DMS 273 treated with DMSO at 0.1 percent for 48 hours (cell line): ENCODE results near the gene ZNF620.
"Not testable (repeated sequence)": the region's sequence is repeated elsewhere in the genome, so short reads cannot be mapped to it uniquely, and the experiment has no call there.

Source experiments
- DNase-seq: peaks from one replicate; lab custom pipeline; 2025; lab: John Stamatoyannopoulos, UW

The ZNF620 gene

DNA sequence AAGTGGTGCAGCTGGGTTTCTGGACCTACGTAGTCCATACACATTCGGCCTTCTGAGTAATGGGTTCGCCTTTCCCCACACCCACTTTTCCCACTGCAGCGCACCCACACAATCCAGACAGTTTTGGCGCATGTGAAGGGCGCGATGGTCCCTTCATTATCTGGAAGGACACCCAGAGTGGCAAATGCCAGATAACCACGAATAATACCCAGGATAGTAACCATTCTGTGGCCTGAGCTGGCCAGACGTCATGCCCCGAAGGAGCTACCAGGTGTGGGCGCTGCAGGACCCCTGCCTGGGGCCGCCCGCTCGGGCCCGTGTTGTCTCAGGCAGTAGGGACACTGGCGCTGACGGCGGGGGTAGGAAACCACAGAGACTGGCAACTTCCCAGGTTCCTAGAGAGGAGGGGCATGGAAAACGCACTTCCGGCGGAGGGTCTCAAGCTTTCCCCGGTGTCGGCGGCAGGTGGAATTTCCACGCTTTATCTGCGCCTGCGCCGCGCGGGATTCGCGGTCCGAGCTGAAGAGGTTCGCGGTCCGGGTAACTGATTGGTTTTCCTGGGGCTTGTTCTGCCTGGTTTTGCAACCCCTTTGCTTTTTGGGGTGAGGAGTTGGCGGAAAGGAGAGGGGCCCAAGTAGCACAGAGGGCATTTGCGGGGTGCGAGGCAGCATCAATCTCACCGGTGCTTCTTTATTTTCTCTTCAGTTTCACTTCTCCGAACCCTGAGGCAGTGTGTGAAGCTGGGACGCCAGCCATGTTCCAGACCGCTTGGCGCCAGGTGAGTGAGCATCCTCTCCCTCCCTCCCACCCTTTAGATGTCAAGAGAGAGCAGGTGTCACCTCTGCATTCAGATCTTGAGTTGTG lies at the start of gene ZNF620:
TSS of gene ZNF620 (plus strand) at position 441 of the 864 bp plus-strand sequence. CDS start at position 755, 314 bp downstream.
- peak; percentile 58 for DNase-seq

DNA sequence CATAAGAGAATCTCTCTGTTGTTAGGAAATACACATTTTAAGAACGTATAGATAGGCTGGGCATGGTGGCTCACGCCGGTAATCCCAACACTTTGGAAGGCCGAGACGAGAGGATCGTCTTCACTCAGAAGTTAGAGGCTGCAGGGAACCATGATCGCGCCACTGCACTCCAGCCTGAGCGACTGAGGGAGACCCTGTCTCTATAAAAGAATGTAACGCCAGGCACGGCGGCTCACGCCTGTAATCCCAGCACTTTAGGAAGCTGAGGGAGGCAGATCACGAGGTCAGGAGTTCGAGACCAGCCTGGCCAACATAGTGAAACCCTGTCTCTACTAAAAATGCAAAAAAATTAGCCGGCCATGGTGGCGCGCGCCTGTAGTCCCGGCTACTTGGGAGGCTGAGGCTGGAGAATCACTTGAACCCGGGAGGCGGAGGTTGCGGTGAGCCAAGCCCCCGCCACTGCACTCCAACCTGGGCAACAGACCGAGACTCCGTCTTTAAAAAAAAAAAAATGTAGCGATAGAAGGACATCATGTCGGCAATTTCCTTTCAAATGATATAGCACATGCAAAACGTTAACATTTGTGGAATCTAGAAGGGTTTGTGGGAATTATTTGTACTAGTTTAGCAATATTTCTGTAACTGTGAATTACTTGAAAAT lies 49.4 kb upstream of the ZNF620 start:
- DNase-seq = no peak

DNA sequence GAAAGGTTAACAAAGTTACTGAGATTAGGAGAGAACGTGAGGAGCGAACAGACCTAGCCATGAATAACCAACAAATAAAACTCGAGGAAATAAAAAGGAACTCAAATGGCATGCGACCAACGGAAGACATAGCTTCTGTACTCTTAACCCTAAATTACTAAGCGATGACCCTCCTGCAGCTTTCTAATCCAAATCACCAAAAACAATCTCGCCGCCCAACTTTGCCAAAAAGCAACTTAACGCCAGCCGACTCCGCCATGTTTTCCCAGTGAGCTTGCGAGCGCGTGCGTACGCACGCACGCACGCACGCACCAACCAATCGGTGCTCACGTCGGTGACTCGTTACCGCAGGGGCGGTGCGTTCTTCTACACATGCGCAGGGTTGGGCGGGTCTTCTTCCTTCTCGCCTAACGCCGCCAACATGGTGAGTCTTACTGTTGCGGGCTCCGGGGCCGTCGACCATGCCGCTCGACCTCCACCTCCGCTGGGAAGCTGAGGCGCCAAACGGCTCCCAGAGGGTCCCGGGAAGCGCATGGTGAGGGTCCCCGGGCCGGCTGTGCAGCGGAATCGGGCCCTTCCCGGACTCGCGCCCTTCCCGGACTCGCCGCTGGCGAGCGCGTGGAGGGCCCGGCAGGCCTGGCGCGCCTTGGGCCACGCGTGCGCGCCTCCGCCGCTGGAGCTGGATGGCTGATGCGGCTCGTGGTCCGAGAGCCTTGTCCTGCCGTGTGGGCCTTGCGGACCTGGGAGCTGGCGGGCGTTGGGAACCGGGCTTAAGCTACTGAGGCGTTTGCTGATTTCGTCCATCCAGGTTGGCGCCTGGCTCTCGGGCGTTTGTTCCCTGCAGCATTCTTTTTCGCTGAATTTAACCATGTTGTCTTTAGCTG lies 48.7 kb upstream of the ZNF620 start, which contains the start of gene RPL14:
TSS of gene RPL14 (plus strand) at position 400 of the 884 bp plus-strand sequence. CDS start at position 533, 133 bp downstream.
- DNase-seq = peak; percentile 68

- DNase-seq = no peak
Observed at GRCh38 chr3:40458473-40458872, 47.4 kb upstream of the ZNF620 start.

DNA sequence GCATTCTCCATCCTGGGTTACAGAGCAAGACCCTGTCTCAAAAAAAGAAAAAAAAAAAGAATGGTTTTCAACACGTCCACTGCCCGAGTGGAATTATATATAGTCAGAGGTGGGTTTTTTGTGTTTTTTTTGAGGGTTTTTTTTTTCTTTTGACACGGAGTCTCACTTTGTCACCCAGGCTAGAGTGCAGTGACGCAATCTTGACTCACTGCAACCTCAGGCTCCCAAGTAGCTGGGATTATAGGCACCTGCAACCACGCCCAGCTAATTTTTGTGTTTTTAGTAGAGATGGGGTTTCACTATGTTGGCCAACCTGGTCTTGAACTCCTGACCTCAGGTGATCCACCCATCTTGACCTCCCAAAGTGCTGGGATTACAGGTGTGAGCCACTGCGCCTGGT lies 45.4 kb upstream of the ZNF620 start:
- DNase-seq = not testable (repeated sequence)

GRCh38 chr3:40461161-40461560 lies 44.7 kb upstream of the ZNF620 start:
- DNase-seq = no peak

DNA sequence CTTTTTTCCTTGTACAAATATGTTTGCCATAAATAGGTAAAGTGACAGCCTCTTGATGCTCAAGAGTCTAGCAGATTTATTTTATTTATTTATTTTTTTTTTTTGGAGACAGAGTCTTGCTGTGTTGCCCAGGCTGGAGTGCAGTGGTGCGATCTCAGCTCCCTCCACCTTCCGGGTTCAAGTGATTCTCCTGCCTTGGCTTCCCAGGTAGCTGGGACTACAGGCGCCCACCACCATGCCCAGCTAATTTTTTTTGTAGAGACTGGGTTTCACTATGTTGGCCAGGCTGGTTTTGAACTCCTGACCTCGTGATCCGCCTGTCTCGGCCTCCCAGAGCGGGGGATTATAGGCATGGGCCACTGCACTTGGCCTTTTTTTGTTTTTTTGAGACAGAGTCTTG lies 43.0 kb upstream of the ZNF620 start:
- DNase-seq = not testable (repeated sequence)

DNA sequence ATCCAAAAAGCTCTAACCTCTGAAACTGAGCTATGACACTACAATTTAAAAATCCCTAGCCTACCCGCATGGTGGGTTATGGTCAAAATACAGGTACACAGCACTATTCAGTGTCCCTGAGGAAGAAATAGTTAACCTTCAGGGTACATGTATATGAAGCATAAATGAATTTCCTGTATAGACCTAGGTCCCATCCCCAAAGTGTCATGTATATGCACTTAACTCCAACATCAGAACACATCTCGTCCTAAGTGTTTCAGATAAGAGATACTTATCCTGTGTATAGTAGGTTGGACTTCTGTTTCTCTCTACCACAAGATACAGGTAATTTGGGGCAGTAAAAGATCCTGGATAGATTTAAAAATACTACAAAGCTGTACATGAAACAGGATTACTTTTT lies 42.3 kb upstream of the ZNF620 start:
- no peak for DNase-seq

GRCh38 chr3:40464339-40465110 lies 41.3 kb upstream of the ZNF620 start:
- DNase-seq = no peak

DNA sequence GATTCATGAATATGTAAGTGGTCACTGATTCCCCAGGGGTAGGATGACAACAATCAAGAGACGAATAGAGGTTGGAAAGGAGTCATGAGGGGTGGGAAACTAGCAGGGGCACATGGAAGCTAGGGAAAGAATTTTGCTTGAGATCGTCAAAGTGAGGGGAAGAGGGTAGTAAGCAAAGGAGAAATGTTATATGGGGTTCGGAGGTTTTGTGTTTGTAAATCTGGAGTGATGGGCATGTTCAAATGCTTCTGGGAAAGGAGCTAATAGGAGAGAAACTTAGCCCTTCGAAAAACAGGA lies 40.8 kb upstream of the ZNF620 start:
- DNase-seq = no peak

GRCh38 chr3:40465456-40465855 lies 40.4 kb upstream of the ZNF620 start:
- DNase-seq = no peak

- DNase-seq = no peak
Observed at GRCh38 chr3:40468018-40468417, 37.8 kb upstream of the ZNF620 start.

DNA sequence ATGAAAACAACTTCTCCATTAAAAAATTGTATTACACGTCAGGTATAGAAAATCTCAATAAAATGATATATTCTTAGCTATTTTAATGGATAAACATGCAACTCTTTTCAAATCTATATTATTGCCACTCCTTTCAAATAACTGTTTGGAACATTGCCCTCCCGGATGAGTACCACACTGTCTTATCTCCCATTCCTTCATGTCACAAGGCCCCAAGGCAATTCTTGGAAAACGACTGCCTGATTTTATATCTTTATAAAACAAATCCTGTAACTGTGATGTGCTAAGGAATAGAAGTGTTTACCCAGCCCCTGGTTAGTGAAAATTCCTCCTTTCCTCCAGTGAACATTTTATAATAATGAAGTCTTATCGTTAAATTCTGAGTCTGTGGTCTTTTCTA lies 35.1 kb upstream of the ZNF620 start:
- DNase-seq = no peak

- DNase-seq = no peak
Observed at GRCh38 chr3:40476478-40477470, 29.1 kb upstream of the ZNF620 start, which contains the start of gene ZNF619. TSS of gene ZNF619 (plus strand) at chr3:40477122. CDS start at chr3:40477980, 858 bp downstream.

GRCh38 chr3:40477666-40478065 lies 28.2 kb upstream of the ZNF620 start:
- DNase-seq = no peak

DNA sequence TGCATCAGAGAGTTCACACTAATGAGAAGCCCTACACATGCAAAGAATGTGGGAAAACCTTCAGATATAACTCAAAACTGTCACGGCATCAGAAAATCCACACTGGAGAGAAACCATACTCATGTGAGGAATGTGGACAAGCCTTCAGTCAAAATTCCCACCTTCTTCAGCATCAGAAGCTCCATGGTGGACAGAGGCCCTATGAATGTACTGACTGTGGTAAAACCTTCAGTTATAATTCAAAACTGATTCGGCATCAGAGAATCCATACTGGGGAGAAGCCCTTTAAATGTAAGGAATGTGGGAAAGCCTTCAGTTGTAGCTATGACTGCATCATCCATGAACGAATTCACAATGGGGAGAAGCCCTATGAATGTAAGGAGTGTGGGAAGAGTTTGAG lies 18.7 kb upstream of the ZNF620 start:
- DNase-seq = no peak

GRCh38 chr3:40490916-40491315 lies 14.9 kb upstream of the ZNF620 start:
- no peak for DNase-seq

DNA sequence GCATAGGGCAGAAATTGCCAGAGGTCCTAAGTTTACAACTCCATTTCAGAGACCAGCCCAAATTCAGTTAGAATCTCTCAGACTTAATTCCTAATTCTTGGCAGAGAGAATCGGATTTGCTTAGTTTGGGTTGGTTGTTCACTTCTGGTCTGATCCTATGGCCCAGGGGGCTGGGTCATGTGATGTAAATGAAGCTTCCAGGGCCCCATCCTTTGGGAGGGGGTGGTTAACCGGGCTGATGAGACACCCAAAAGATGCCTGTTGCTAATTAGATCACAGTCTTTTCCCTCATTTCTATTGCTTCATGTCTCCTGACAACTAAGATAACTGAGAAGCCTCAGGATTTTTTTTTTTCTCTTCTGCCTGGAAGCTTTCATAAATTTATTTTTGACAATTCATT lies 11.1 kb upstream of the ZNF620 start:
- no peak for DNase-seq

DNA sequence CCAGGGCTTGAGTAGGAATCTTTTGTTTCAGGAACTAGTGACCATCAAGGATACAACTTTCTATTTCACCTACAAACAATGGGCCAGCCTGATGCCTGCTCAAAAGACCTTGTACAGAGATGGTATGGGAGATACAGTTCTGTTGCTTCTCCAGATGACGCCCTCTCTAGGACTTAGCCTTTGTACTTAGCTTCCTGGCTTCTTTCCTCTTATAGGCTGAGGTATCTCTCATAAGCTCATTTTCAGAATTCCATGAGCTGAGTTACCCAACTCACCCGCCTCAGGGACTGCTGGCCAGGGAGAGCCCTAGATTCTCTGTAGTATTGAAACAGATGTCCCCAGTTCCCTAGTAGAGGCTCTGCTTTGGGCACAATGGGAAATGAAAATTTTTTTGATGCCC lies 8.6 kb upstream of the ZNF620 start:
- no peak for DNase-seq

DNA sequence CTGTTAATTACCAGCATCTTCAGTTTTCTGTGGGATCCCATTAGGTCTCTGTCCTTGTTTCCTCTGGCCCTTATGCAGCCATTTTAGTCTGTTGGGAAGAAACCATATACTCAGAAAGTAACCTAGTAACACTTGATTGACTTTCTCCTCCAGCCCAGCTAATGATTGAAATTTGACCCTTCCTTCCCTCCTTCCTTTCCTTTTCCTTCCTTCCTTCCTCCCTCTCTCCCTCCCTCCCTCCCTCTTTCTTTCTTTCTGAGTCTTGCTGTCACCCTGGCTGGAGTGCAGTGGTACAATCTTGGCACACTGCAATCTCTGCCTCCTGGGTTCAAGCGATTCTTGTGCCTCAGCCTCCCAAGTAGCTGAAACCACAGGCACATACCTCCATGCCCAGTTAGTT lies 5.9 kb upstream of the ZNF620 start:
- DNase-seq = no peak
